GM12801 (cell line): ENCODE data around the gene GSG1L.

Experiments
- CTCF ChIP-seq: IDR thresholded peaks from one replicate; pipeline ENCODE4 v1.5.1; 2011; ENCODE audit warnings: control low read depth; ENCODE audit not compliant: insufficient read length; ENCODE audit errors: extremely low read depth

The GSG1L gene

GRCh38 chr16:27778171-27778925 is 285.2 kb downstream of the GSG1L start:
- TF ChIP-seq CTCF, result no peak

- no peak for TF ChIP-seq CTCF
Measured at GRCh38 chr16:27777527-27777926, 286.0 kb downstream of the GSG1L start.

GRCh38 chr16:27776556-27777225 is 286.8 kb downstream of the GSG1L start:
- no peak for TF ChIP-seq CTCF

- no peak for TF ChIP-seq CTCF
Measured at GRCh38 chr16:27775254-27775653, 288.3 kb downstream of the GSG1L start.

- TF ChIP-seq CTCF, result no peak
Measured at GRCh38 chr16:27774779-27775178, 288.7 kb downstream of the GSG1L start.

GRCh38 chr16:27773344-27773743 is 290.2 kb downstream of the GSG1L start:
- TF ChIP-seq CTCF, result no peak

- no peak for TF ChIP-seq CTCF
Measured at GRCh38 chr16:27772093-27772825, 291.3 kb downstream of the GSG1L start.
